ENCODE measurements around the gene RECQL.

- TF ChIP-seq CTCF (IDR thresholded peaks at IDR 0.05; ENCODE audit: insufficient read depth, low read depth, low read length): no peak
- TF ChIP-seq EZH2 (IDR thresholded peaks at IDR 0.05; ENCODE audit: insufficient read depth, low read length): no peak
These were observed 24.6 kb upstream of the RECQL start, which contains the start of gene SPX for GRCh38 chr12:21526053-21526452.

All from astrocyte (in vitro differentiated cells and primary cell).